Hepatocyte (in vitro differentiated cells): Measurements from ENCODE around the gene ITGA5. TPM values are rescaled to one million over a fixed set of nuclear protein-coding genes. Genes with fewer than 3 reads are reported as not detected.

Experiments
- DNase-seq: peaks from one replicate; pipeline ENCODE4 v3.0.0-alpha.2; 2016; ENCODE audit warnings: low spot score
- H2AFZ ChIP-seq: fragments of 200-600 bp; sonication (generic); 2 replicates; pipeline ENCODE4 v1.6.0; 2016; ENCODE audit warnings: antibody characterized with exemption, mild to moderate bottlenecking
- H3K27ac ChIP-seq: fragments of 200-600 bp; sonication (generic); 2 replicates; pipeline ENCODE4 v1.5.1; 2016; ENCODE audit warnings: mild to moderate bottlenecking
- H3K27me3 ChIP-seq: fragments of 200-600 bp; sonication (generic); 2 replicates; pipeline ENCODE4 v1.6.1; 2016
- H3K36me3 ChIP-seq: fragments of 200-600 bp; sonication (generic); replicated peaks from 2 replicates; pipeline ENCODE4 v1.5.1; 2016; ENCODE audit warnings: low read depth; ENCODE audit not compliant: insufficient read depth
- H3K4me1 ChIP-seq: fragments of 200-600 bp; sonication (generic); 2 replicates; pipeline ENCODE4 v1.5.1; 2016; ENCODE audit warnings: mild to moderate bottlenecking, moderate library complexity; ENCODE audit not compliant: insufficient read depth
- H3K4me2 ChIP-seq: fragments of 200-600 bp; sonication (generic); 2 replicates; pipeline ENCODE4 v1.6.0; 2016
- H3K4me3 ChIP-seq: fragments of 200-600 bp; sonication (generic); 2 replicates; pipeline ENCODE4 v1.5.1; 2016; ENCODE audit warnings: mild to moderate bottlenecking
- H3K79me2 ChIP-seq: fragments of 200-600 bp; sonication (generic); 2 replicates; pipeline ENCODE4 v1.6.0; 2017; ENCODE audit warnings: mild to moderate bottlenecking
- H3K9me2 ChIP-seq: fragments of 200-600 bp; sonication (generic); replicated peaks from 2 replicates; pipeline ENCODE4 v1.6.0; 2017; ENCODE audit warnings: mild to moderate bottlenecking; ENCODE audit not compliant: insufficient read depth
- H3K9me3 ChIP-seq: fragments of 200-600 bp; sonication (generic); 2 replicates; pipeline ENCODE4 v1.5.1; 2016; ENCODE audit warnings: low read depth, mild to moderate bottlenecking
- H4K20me1 ChIP-seq: fragments of 200-600 bp; sonication (generic); 2 replicates; pipeline ENCODE4 v1.6.0; 2016; ENCODE audit warnings: mild to moderate bottlenecking; ENCODE audit not compliant: insufficient read depth, poor library complexity, severe bottlenecking
- EZH2 ChIP-seq: fragments of 200-600 bp; sonication (generic); IDR thresholded peaks from 2 replicates; pipeline ENCODE4 v1.6.1; 2016; ENCODE audit warnings: antibody characterized with exemption, mild to moderate bottlenecking, borderline replicate concordance
- EZH2phosphoT487 ChIP-seq: fragments of 200-600 bp; sonication (generic); IDR thresholded peaks from one replicate; pipeline ENCODE4 v1.6.1; 2018; ENCODE audit warnings: antibody characterized with exemption, mild to moderate bottlenecking, low read depth, moderate library complexity; ENCODE audit not compliant: unreplicated experiment, severe bottlenecking
- WGBS: methylation state at CpG from one replicate; pipeline ENCODE4 v1.1.6; 2016; ENCODE audit warnings: low lambda C conversion rate; ENCODE audit errors: missing lambda C conversion rate; 5-methylcytosine and 5-hydroxymethylcytosine counted together
- polyA plus RNA-seq: library from polyadenylated mRNA; unstranded; fragments of >200 nt; fragmentation: Nextera tagmentation; extraction: Ambion mirVana; gene quantifications from 2 replicates; pipeline ENCODE4 v1.2.1, GENCODE V29; 2016
- total RNA-seq: library from RNA; depleted of rRNA; stranded (reverse); fragments of >200 nt; gene quantifications from 2 replicates; pipeline ENCODE4 v1.2.3, GENCODE V29; 2014
- TF ChIP-seq, protein P1 (sequence below): fragments of 200-600 bp; sonication (generic); IDR thresholded peaks from 2 replicates; pipeline ENCODE4 v1.5.1; 2016; ENCODE audit warnings: antibody characterized with exemption, mild to moderate bottlenecking; ENCODE audit not compliant: poor library complexity

ITGA5 gene
- total and polyA plus RNA-seq, 2 experiments from 2014 or later: 45.7 to 57.2 TPM

DNA sequence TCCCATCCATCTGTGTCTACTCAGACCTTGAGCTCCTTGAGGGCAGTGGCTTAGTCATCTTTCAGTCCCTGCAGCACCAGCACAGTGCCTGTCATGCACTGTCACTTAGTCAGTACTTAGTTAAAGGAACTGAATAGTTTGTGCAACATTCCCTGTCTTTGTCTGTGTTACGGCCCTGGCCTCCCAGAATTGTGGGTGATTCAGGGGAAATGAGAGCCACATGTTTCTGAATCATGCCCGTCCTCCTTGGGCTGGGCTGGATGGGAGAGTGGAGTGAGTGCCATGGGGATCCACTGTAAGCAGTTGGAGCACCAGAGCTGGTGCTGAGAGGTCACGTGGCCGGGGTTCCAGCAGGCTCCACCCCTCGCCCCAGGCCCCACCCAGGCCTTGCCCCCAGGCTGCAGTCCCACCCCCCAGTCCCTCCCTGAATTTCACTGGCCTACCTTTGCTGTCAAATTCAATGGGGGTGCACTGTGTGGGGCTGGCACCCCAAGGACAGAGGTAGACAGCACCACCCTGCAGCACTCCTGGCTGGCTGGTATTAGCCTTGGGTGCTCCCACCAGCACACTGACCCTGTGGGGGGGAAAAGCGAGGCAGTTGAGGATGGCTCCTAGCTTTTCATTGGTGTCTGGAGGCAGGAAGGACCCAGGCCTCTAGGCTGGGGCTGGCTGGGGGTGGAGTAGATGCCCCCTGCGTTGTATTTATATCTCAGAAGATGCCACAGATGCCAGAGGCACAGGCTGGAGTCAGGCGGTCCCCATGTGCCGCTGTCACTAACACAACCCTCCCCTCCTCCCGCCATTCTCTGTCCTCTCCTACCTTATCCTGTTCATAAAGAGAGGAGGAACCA is 7.5 kb downstream of the ITGA5 start:
- Histone ChIP-seq H3K27ac (no peak overlapping the region), H3K36me3 (no peaks in the 10 kb centered on the region), H4K20me1 (peaks cover 6% of the 10 kb centered on the region), H3K4me2 (no peak overlapping the region), H3K4me3 (no peak overlapping the region), H3K4me1 (no peaks in the 10 kb centered on the region), H3K79me2 (peaks cover 24% of the 10 kb centered on the region), H3K9me3 (no peaks in the 10 kb centered on the region), H3K9me2 (no peaks in the 10 kb centered on the region), H3K27me3 (no peaks in the 10 kb centered on the region), H2AFZ (no peak overlapping the region)
- DNase-seq: peak; percentile 46
- TF ChIP-seq, protein P1, sequence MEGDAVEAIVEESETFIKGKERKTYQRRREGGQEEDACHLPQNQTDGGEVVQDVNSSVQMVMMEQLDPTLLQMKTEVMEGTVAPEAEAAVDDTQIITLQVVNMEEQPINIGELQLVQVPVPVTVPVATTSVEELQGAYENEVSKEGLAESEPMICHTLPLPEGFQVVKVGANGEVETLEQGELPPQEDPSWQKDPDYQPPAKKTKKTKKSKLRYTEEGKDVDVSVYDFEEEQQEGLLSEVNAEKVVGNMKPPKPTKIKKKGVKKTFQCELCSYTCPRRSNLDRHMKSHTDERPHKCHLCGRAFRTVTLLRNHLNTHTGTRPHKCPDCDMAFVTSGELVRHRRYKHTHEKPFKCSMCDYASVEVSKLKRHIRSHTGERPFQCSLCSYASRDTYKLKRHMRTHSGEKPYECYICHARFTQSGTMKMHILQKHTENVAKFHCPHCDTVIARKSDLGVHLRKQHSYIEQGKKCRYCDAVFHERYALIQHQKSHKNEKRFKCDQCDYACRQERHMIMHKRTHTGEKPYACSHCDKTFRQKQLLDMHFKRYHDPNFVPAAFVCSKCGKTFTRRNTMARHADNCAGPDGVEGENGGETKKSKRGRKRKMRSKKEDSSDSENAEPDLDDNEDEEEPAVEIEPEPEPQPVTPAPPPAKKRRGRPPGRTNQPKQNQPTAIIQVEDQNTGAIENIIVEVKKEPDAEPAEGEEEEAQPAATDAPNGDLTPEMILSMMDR: no peak
- no peak for TF ChIP-seq EZH2
- no peak for TF ChIP-seq EZH2phosphoT487
- WGBS: 75% methylated on average over 8 of the region's 10 CpGs

DNA sequence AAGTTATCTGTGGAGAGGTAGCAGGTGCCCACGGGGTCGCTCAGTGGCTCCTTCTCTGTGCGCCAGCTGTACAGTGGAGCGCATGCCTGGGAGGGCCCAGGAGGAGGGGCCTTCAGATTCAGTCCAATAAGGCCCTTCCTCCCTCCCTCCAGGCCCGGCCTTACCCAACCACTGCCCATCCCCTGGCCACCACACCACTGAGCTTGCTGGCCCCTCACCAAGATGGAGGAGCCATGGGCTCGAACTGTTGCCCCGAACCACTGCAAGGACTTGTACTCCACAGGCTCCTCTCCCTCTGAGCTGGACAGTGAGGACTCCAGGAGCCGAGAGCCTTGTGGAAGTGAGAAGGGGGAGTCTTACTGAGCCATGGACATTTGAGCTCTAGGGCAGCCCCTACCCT is 9.8 kb downstream of the ITGA5 start:
- Histone ChIP-seq H3K4me2 (no peak overlapping the region), H3K9me3 (no peaks in the 10 kb centered on the region), H3K79me2 (peaks cover 8% of the 10 kb centered on the region), H3K27ac (no peak overlapping the region), H3K4me3 (no peak overlapping the region), H3K36me3 (no peaks in the 10 kb centered on the region), H2AFZ (no peak overlapping the region), H4K20me1 (peaks cover 6% of the 10 kb centered on the region), H3K4me1 (no peaks in the 10 kb centered on the region), H3K27me3 (no peaks in the 10 kb centered on the region), H3K9me2 (no peaks in the 10 kb centered on the region)
- no peak for DNase-seq
- TF ChIP-seq, protein P1: no peak
- no peak for TF ChIP-seq EZH2
- no peak for TF ChIP-seq EZH2phosphoT487
- 96% methylated on average over 8 of the region's 8 CpGs for WGBS

DNA sequence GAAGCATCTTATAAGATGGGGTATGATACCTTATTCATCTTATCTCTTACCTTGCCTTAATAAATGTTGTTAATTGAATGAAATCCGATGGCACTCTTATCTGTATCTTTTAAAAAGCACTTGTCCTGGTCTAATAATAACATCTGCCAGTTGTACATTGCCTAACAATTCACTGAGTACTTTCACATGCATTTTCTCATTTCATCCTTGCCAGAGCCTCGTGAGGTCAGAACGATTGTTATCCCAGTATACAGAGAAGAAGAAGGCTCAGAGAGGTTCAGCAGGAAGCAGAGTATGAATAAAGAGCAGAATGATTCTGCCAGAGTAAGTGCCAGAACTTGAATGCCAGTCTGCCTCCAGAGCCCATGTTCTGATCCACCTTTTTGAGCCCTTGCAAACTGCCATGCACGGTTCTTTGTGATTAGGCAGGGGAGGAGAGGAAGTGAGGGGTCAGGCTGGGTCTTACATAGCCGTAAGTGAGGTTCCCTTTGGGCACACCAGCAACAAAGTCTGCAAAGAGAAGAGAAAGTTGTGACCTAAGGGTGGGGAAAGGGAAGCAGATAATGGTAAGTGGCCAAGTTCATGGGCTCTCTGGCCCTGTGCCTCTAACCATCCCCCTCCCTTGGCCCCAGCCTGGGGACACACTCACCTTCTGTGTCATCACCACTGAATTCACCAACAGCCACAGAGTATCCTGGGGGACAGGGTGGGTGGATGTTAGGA is 11.7 kb downstream of the ITGA5 start:
- no peak overlapping the region for H3K27ac ChIP-seq
- H3K79me2 ChIP-seq: no peaks in the 10 kb centered on the region

More for the DNA sequence above, 11.7 kb downstream of the ITGA5 start:
- H3K9me2 ChIP-seq: no peaks in the 10 kb centered on the region
- H3K36me3 ChIP-seq: no peaks in the 10 kb centered on the region
- TF ChIP-seq EZH2phosphoT487 (no peak), EZH2 (no peak)
- TF ChIP-seq, protein P1: no peak
- no peaks in the 10 kb centered on the region for H3K4me1 ChIP-seq
- 81% methylated on average over 5 of the region's 5 CpGs for WGBS
- H3K27me3 ChIP-seq: no peaks in the 10 kb centered on the region
- H3K4me3 ChIP-seq: no peak overlapping the region
- H4K20me1 ChIP-seq: no peaks in the 10 kb centered on the region
- no peak overlapping the region for H2AFZ ChIP-seq
- no peak overlapping the region for H3K4me2 ChIP-seq
- DNase-seq: no peak
- no peaks in the 10 kb centered on the region for H3K9me3 ChIP-seq
